GM19035 (cell line): Measurements from ENCODE around the gene WDSUB1.

Source experiments
- ATAC-seq: cut with Tn5 transposase; IDR thresholded peaks from one replicate; pipeline ENCODE4 v1.9.1; 2021; ENCODE audit not compliant: unreplicated experiment

The WDSUB1 gene

GRCh38 chr2:159199761-159200465 is 86.6 kb downstream of the WDSUB1 start:
- ATAC-seq: no peak

- ATAC-seq: no peak
These were observed 87.3 kb downstream of the WDSUB1 start for GRCh38 chr2:159199236-159199635.

- no peak for ATAC-seq
These were observed 90.0 kb downstream of the WDSUB1 start for GRCh38 chr2:159196393-159196925.

- ATAC-seq: no peak
These were observed 90.8 kb downstream of the WDSUB1 start for GRCh38 chr2:159195697-159196096.

- ATAC-seq: no peak
These were observed 92.3 kb downstream of the WDSUB1 start for GRCh38 chr2:159194241-159194640.

GRCh38 chr2:159193791-159194190 is 92.7 kb downstream of the WDSUB1 start:
- ATAC-seq: no peak

- ATAC-seq: no peak
These were observed 94.1 kb downstream of the WDSUB1 start for GRCh38 chr2:159192371-159192918.

- ATAC-seq: no peak
These were observed 98.1 kb downstream of the WDSUB1 start for GRCh38 chr2:159188449-159188848.

GRCh38 chr2:159187106-159187505 is 99.4 kb downstream of the WDSUB1 start:
- no peak for ATAC-seq

GRCh38 chr2:159186462-159186861 is 100.0 kb downstream of the WDSUB1 start:
- peak; percentile 40 for ATAC-seq
